Urothelium cell line (cell line): ENCODE results near the gene THY1.
"Not testable (repeated sequence)": the region's sequence is repeated elsewhere in the genome, so short reads cannot be mapped to it uniquely, and the experiment has no call there.

Experiments used
- DNase-seq: peaks from one replicate; pipeline ENCODE4 v3.0.0; 2011; ENCODE audit warnings: low spot score, mixed read lengths
- FAIRE-seq: peaks from 2 replicates; lab custom pipeline; 2011; peaks lifted over from hg19 to GRCh38; lab: Jason Lieb, UNC

Gene THY1

DNA sequence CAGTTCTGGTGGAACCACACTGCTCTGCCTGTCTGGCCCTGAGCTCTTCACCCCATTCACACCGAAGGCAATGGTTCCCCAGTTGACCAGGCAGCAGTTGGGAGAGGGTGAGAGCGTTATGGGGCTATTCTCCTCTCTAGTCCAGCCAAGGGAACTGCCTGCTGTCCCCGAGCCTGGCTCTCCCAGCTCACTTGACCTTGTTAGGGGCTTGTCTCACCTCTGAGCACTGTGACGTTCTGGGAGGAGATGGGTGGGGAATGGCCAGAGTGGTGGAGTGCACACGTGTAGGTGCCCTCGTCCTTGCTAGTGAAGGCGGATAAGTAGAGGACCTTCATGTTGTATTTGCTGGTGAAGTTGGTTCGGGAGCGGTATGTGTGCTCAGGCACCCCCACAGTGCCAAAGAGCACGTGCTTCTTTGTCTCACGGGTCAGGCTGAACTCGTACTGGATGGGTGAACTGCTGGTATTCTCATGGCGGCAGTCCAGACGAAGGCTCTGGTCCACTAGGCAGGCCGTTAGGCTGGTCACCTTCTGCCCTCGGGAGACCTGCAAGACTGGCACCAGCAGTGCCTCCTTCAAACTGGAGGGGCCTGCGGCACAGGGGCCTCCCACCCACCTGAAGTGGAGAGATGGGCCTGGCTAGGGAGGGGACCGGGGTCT lies 3.0 kb downstream of the THY1 start:
- DNase-seq (no peak), FAIRE-seq (no peak)

GRCh38 chr11:119419246-119419645 lies 3.7 kb downstream of the THY1 start:
- FAIRE-seq, result no peak
- no peak for DNase-seq

DNA sequence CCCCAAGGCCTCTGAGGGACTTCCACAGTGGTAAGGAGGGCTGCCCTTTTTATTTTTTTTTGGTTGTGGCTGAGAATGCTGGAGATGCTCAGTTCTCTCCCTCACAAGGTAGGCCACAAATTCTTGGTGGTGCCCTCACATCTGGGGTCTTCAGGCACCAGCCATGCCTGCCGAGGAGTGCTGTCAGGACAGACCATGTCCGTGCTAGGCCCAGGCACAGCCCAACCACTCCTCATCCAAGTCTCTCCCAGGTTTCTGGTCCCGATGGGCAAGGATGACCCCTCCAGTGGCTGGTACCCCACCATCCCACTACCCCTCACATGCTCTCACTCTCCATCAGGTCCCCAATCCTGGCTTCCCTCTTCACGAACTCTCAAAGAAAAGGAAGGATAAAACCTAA lies 4.2 kb downstream of the THY1 start:
- FAIRE-seq (no peak), DNase-seq (no peak)

- FAIRE-seq, result peak; percentile 56
- DNase-seq, result peak; percentile 78
These were observed 5.0 kb downstream of the THY1 start for GRCh38 chr11:119417726-119418540.

- no peak for FAIRE-seq
- DNase-seq, result peak; percentile 62
These were observed 6.1 kb downstream of the THY1 start for GRCh38 chr11:119416606-119417580.

DNA sequence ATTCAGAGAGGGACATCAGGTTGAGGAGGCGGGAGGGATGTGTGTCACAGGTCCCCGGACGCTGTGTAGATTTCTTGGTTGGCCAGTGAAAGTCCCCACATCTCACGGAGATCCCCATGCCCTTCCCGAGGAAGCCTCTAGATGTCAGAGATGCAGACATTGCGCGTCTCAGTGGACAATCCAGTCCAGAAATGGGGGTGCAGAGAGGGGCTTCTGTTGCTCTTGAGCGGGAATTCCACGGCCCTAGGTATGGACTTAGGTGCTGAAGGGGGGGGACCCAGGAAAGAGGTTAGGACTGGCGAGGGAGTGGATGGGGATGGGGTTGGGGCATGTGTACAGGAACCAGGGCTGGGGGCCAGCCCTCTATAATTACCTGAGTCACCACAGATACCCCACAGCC lies 7.0 kb downstream of the THY1 start:
- no peak for FAIRE-seq
- no peak for DNase-seq

GRCh38 chr11:119415517-119415916 lies 7.5 kb downstream of the THY1 start:
- DNase-seq (no peak), FAIRE-seq (no peak)

GRCh38 chr11:119414734-119415133 lies 8.2 kb downstream of the THY1 start:
- DNase-seq (no peak), FAIRE-seq (no peak)

- DNase-seq, result no peak
- FAIRE-seq, result no peak
These were observed 8.7 kb downstream of the THY1 start for GRCh38 chr11:119414321-119414720.

DNA sequence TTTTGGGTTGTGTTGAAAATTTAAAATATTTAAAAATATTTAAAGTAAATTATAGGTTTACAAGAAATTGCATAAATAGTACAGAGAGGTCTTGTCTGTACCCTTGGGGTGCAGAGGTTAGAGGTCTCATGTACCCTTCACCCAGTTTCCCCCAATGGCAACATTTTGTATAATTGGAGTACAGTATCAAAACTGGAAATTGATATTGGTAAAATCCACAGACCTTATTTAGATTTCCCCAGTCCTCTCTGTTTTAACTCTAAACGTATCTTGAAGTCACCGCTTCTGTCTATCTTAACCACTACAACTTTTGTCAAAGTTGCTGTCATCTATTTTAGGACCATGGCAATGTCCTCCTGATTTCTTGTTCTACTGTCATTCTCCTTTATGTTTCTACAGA lies 10.9 kb downstream of the THY1 start:
- no peak for DNase-seq
- no peak for FAIRE-seq

DNA sequence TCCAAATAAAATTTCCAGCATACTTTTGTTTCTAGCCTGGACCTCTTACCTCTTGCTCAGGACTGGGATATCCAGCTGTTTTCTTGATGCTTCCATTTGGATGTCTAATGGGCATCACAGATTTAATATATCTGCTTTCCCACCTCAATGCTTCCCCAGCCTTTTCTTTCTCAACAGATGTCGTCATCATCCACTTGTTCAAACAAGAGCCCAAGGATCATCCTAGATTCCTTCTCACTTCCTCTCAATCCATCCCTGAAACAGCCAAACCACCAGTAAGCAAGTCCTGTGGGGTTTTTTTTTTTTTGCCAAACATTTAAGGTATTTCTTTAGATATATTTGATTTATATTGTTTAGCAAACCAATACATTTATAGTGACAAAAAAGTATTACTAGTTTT lies 12.5 kb downstream of the THY1 start:
- FAIRE-seq, result no peak

GRCh38 chr11:119409731-119410130 lies 13.2 kb downstream of the THY1 start:
- no peak for FAIRE-seq
- no peak for DNase-seq

More for the DNA sequence above, 12.5 kb downstream of the THY1 start:
- DNase-seq, result no peak

GRCh38 chr11:119406005-119406404 lies 17.0 kb downstream of the THY1 start:
- no peak for FAIRE-seq
- DNase-seq, result no peak

DNA sequence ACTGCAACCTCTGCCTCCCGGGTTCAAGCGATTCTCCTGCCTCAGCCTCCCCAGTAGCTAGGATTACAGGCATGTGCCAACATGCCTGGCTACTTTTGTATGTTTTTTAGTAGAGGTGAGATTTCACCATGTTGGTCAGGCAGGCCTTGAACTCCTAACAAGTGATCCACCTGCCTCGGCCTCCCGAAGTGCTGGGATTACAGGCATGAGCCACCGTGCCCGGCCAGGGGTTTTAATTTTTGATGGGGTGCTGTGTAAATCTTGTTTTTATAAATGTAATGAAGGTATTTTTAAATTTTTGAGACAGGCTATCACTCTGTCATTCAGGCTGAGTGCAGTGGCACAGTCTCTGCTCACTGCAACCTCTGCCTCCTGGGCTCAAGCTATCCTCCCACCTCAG lies 17.5 kb downstream of the THY1 start:
- not testable (repeated sequence) for DNase-seq, FAIRE-seq

DNA sequence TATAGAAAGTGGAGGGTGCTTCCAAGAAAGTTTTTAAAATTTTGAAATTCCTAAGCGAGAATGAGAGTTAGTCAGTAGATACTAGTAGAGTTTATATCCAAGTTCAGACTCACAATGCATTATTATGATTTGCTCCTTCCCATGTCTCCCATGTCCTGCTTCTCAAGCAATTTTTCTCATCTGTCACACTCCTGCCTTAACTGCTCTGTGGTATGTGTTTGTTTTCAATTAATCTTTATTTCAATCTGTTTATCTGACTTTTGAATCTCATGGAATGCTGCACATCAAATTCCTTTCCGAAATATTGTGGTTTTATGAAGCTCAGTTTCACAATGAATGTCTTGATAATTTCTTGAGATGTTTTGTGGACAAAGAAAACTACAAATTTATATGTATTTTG lies 18.1 kb downstream of the THY1 start:
- no peak for FAIRE-seq
- no peak for DNase-seq

DNA sequence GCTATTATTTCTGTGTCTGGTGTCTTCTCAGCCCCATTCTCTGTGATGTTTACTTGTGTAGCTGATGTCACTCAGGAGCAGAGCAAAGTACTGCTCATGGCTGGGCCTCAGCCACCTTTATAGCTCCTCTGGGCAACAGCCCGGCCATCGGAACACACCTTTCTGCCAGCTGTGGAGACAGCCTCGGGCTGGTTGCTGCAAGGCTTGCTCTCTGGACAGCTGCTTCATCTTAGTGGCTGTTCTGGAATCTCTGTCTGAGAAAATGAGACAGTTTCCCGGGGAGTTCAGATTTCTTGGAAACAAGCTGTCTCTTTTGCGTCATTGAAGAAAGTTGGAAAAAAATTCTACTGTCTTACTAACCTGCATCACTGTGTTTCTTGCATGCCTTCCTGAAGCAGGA lies 20.0 kb downstream of the THY1 start:
- no peak for FAIRE-seq
- no peak for DNase-seq

DNA sequence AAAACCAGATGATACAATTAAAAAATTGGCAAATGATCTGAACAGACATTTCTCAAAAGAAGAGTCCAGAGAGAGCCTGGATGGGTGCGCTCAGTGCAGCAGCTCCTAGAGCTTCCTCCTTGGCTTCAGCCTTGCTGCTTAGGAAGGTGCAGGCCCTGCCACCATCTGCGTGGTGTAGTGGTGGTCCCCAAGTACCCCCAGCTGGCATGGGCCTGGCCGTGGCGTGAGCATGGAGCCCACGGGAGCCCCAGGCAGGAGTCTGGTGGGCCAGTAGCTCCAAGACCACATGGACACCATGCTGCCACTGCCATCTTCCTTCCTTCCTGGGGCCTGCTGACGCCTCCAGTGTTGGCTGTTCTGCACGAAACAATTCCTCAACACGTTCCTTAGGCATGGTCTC lies 20.5 kb downstream of the THY1 start:
- DNase-seq, result no peak
- FAIRE-seq, result no peak

DNA sequence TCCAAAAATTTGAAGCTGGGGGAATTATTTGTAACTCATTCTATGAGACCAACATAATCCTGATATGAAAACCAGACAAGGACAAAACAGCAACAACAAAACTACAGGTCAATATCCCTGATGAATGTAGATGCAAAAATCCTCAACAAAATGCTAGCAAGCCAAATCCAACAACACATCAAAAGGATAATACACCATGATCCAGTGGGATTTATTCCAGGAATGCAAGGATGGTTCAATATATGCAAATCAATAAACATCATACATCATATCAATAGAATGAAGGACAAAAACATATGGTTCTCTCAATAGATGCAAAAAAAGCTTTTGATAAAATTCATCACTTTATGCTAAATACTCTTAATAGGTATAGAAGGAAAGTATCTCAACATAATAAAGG lies 22.1 kb downstream of the THY1 start:
- DNase-seq (no peak), FAIRE-seq (no peak)

GRCh38 chr11:119397740-119398139 lies 25.2 kb downstream of the THY1 start:
- FAIRE-seq, result no peak
- no peak for DNase-seq

DNA sequence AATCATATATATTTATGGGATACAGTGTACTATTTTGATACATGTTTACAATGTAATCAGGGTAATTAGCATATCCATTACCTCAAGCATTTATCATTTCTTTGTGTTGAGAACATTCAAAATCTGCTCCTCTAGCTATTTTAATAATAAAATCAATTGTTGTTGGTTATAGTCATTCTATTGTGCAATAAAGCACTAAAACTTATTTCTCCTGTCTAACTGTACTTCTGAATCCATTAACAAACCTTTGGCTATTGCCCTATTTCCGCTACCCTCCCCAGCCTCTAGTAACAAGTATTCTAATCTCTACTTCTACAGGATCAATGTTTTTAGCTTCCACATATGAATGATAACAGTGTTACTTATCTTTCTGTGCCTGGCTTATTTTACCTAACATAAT lies 26.1 kb downstream of the THY1 start:
- FAIRE-seq (no peak), DNase-seq (no peak)

DNA sequence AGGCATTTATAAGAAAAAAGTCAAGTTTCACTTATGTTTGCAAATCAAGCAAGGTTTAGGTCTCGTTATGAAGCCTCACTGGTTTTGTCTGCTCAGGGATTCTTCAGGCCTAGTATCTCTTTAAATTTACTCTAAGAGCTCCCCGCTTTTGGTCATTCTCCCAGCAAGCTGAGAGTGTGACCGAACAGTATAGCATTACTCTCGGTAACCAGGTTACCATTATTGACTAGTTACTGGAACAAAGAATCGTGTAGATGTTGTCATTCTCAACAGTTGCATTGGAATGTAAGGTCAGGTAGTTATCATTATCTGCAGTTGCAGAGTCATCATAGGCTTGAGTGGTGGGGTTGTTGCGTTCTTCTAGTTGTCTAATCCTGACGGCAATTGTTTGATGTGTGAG lies 31.7 kb downstream of the THY1 start:
- DNase-seq (no peak), FAIRE-seq (no peak)
